ENCODE measurements around the gene DMRT2. TPM values are rescaled to one million over a fixed set of nuclear protein-coding genes. Genes with fewer than 3 reads are reported as not detected.

The DMRT2 gene
- total RNA-seq, 2 experiments from 2014 or later, result not detected

GRCh38 chr9:1052365-1053281 is 2.5 kb downstream of the DMRT2 start:
- H3K36me3 Mint-ChIP-seq (ENCODE audit: low read depth), result no peaks in the 10 kb centered on the region
- peaks cover 32% of the 10 kb centered on the region for H3K4me1 Mint-ChIP-seq (ENCODE audit: low read depth)
- H3K27me3 Mint-ChIP-seq, result peaks cover 77% of the 10 kb centered on the region
- no peak for TF ChIP-seq CTCF (IDR thresholded peaks at IDR 0.05)
- H3K4me3 Mint-ChIP-seq, result no peak overlapping the region
- peaks cover 10% of the 10 kb centered on the region for H3K9me3 Mint-ChIP-seq
- intact Hi-C loops (cut with micrococcal nuclease), result loop anchor here (5.0 kb wide), 1 partner anchor 210 kb away; the partner anchor contains the start of gene DMRT1
- no peak for DNase-seq
- ATAC-seq, result no peak
- ChIA-PET CTCF (no interaction called here), POLR2A (no interaction called here)
- no peak overlapping the region for H3K27ac Mint-ChIP-seq

GRCh38 chr9:1053282-1053621 is 3.1 kb downstream of the DMRT2 start:
- ChIA-PET CTCF (no interaction called here), POLR2A (no interaction called here)
- H3K27ac Mint-ChIP-seq, result no peak overlapping the region
- H3K27me3 Mint-ChIP-seq, result peaks cover 71% of the 10 kb centered on the region
- ATAC-seq (no peak), DNase-seq (no peak)
- intact Hi-C loops (cut with micrococcal nuclease), result loop anchor here (5.0 kb wide), 1 partner anchor 211 kb away; the partner anchor contains the start of gene DMRT1
- peaks cover 10% of the 10 kb centered on the region for H3K9me3 Mint-ChIP-seq
- H3K4me3 Mint-ChIP-seq, result no peak overlapping the region
- no peaks in the 10 kb centered on the region for H3K36me3 Mint-ChIP-seq (ENCODE audit: low read depth)
- peaks cover 28% of the 10 kb centered on the region for H3K4me1 Mint-ChIP-seq (ENCODE audit: low read depth)
- no peak for TF ChIP-seq CTCF (IDR thresholded peaks at IDR 0.05)

GRCh38 chr9:1053986-1054425 is 3.8 kb downstream of the DMRT2 start:
- no peaks in the 10 kb centered on the region for H3K36me3 Mint-ChIP-seq (ENCODE audit: low read depth)
- no peak overlapping the region for H3K4me3 Mint-ChIP-seq
- H3K4me1 Mint-ChIP-seq (ENCODE audit: low read depth), result peaks cover 22% of the 10 kb centered on the region
- DNase-seq (no peak), ATAC-seq (no peak)
- no peak overlapping the region for H3K27ac Mint-ChIP-seq
- H3K27me3 Mint-ChIP-seq, result peaks cover 63% of the 10 kb centered on the region
- intact Hi-C loops (cut with micrococcal nuclease), result loop anchor here (5.0 kb wide), 1 partner anchor 212 kb away; the partner anchor contains the start of gene DMRT1
- peaks cover 6% of the 10 kb centered on the region for H3K9me3 Mint-ChIP-seq
- CTCF ChIA-PET, result no interaction called here
- POLR2A ChIA-PET, result no interaction called here
- TF ChIP-seq CTCF (IDR thresholded peaks at IDR 0.05), result no peak

- Mint-ChIP-seq H3K9me3 (no peaks in the 10 kb centered on the region), H3K36me3 (ENCODE audit: low read depth) (no peaks in the 10 kb centered on the region), H3K4me1 (ENCODE audit: low read depth) (peaks cover 12% of the 10 kb centered on the region), H3K4me3 (no peak overlapping the region), H3K27me3 (peaks cover 53% of the 10 kb centered on the region), H3K27ac (no peak overlapping the region)
- ATAC-seq (no peak), DNase-seq (no peak)
- intact Hi-C loops (cut with micrococcal nuclease), result no loop called here
- TF ChIP-seq CTCF (IDR thresholded peaks at IDR 0.05), result no peak
- ChIA-PET POLR2A (no interaction called here), CTCF (no interaction called here)
Measured at GRCh38 chr9:1055166-1055565, 5.0 kb downstream of the DMRT2 start.

DNA sequence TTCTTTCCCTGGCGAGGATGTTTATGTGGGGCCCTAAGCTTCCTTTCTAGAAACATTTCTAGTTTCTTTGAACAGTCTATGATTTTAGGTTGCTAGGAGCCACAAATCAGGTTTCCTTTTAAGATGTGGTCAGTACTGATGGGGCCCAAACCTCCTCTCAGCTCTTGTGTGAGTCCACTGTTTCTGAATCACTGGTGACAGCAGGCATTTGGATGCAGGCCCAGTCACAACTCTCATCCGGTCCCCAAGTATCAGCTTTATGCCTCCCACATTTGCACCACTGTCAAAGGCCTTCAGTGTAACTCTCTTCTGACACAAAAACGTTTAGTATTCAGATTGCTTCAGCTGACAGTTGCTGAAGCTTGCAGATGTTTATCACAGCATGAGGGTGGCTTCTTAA is 7.8 kb downstream of the DMRT2 start:
- DNase-seq, result no peak
- H3K4me1 Mint-ChIP-seq (ENCODE audit: low read depth), result no peaks in the 10 kb centered on the region
- TF ChIP-seq CTCF (IDR thresholded peaks at IDR 0.05), result no peak
- ChIA-PET POLR2A (interaction anchor here (0.6 kb wide), 1 partner anchor 102 kb away, joined by 3 read pairs; no protein-coding TSS in a partner anchor), CTCF (interaction anchor here (1.1 kb wide), 1 partner anchor 13 kb away, joined by 4 read pairs; no protein-coding TSS in a partner anchor)
- H3K36me3 Mint-ChIP-seq (ENCODE audit: low read depth), result no peaks in the 10 kb centered on the region
- no peak for ATAC-seq
- H3K27ac Mint-ChIP-seq, result no peak overlapping the region
- no peak overlapping the region for H3K4me3 Mint-ChIP-seq
- intact Hi-C loops (cut with micrococcal nuclease), result no loop called here
- peaks cover 36% of the 10 kb centered on the region for H3K27me3 Mint-ChIP-seq
- H3K9me3 Mint-ChIP-seq, result no peaks in the 10 kb centered on the region
